SH-SY5Y (cell line): ENCODE results near the gene VSIR.

ENCODE experiments used
- GATA2 ChIP-seq: IDR thresholded peaks from 2 replicates; pipeline ENCODE4 v1.6.1; 2011; ENCODE audit warnings: mild to moderate bottlenecking, low read depth, low read length
- GATA3 ChIP-seq: IDR thresholded peaks from 2 replicates; pipeline ENCODE4 v1.6.1; 2011; ENCODE audit warnings: low read depth, mild to moderate bottlenecking, low read length, moderate library complexity

DNA sequence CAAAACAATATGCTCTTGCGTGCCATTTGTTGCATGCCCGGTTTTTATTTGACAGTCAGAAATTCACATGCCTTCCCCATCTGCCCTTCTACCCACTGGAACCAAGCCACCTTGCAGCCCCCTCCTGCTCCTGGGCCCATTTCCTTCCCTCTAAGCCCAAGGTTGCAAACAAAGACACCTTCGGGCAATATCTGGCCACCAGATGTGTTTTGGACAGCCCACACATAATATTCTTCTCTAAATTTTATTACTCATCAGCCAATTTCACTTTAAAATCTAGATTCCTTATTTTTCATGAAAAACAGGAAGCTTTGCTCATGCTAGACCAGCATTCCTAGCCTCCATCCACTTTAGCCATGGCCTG, 35.5 kb downstream of the VSIR start:
- TF ChIP-seq GATA3 (no peak), GATA2 (no peak)
